Subcutaneous abdominal adipose tissue (tissue), 5 donors: ENCODE measurements around the gene MDGA2.

ENCODE experiments used
- H3K27ac ChIP-seq: one replicate; pipeline ENCODE4 v1.7.0; 2013; ENCODE audit warnings: low read depth, mild to moderate bottlenecking, inconsistent platforms, low read length, moderate library complexity
- H3K27me3 ChIP-seq, 5 donors: one replicate each; pipeline ENCODE4 v1.7.0; 2013; ENCODE audit warnings: low read length in 5 of 5, inconsistent platforms in 1 of 5; ENCODE audit not compliant: control insufficient read depth in 5 of 5, insufficient read depth in 4 of 5
- H3K36me3 ChIP-seq, 5 donors: one replicate each; pipeline ENCODE4 v1.7.0; 2013; ENCODE audit warnings: low read length in 5 of 5; ENCODE audit not compliant: control insufficient read depth in 5 of 5, insufficient read depth in 5 of 5
- H3K4me1 ChIP-seq, 5 donors: one replicate each; pipeline ENCODE4 v1.7.0; 2013; ENCODE audit warnings: low read length in 5 of 5, mild to moderate bottlenecking in 3 of 5, moderate library complexity in 1 of 5; ENCODE audit not compliant: control insufficient read depth in 5 of 5, insufficient read depth in 5 of 5
- H3K4me3 ChIP-seq, 5 donors: one replicate each; pipeline ENCODE4 v1.7.0; 2013; ENCODE audit warnings: low read length in 5 of 5, low read depth in 1 of 5
- H3K9ac ChIP-seq, 5 donors: one replicate each; pipeline ENCODE4 v1.7.0; 2013; ENCODE audit warnings: low read length in 5 of 5, mild to moderate bottlenecking in 4 of 5, moderate library complexity in 3 of 5
- H3K9me3 ChIP-seq, 5 donors: one replicate each; pipeline ENCODE4 v1.7.0; 2013; ENCODE audit warnings: low read length in 5 of 5; ENCODE audit not compliant: control insufficient read depth in 5 of 5
- donor health status: healthy.
- donor health status: healthy.
- donor health status: healthy.
- donor health status: healthy.
- donor health status: healthy.

The MDGA2 gene

GRCh38 chr14:47509957-47510356 lies 165.4 kb downstream of the MDGA2 start:
- Histone ChIP-seq H3K36me3 (no peaks in the 10 kb centered on the region), H3K4me1 (no peaks in the 10 kb centered on the region), H3K9ac (no peak overlapping the region), H3K27me3 (no peaks in the 10 kb centered on the region), H3K4me3 (no peak overlapping the region), H3K27ac (no peak overlapping the region), H3K9me3 (no peaks in the 10 kb centered on the region)

GRCh38 chr14:47507861-47508260 lies 167.5 kb downstream of the MDGA2 start:
- H3K27ac ChIP-seq, result no peak overlapping the region
- H3K36me3 ChIP-seq, result no peaks in the 10 kb centered on the region
- H3K9ac ChIP-seq, result no peak overlapping the region
- no peaks in the 10 kb centered on the region for H3K27me3 ChIP-seq
- H3K4me3 ChIP-seq, result no peak overlapping the region
- H3K4me1 ChIP-seq, result no peaks in the 10 kb centered on the region
- H3K9me3 ChIP-seq, result no peaks in the 10 kb centered on the region

- Histone ChIP-seq H3K4me1 (no peaks in the 10 kb centered on the region), H3K27me3 (no peaks in the 10 kb centered on the region), H3K36me3 (no peaks in the 10 kb centered on the region), H3K9ac (no peak overlapping the region), H3K9me3 (no peaks in the 10 kb centered on the region), H3K27ac (no peak overlapping the region), H3K4me3 (no peak overlapping the region)
Measured at GRCh38 chr14:47500369-47500768, 175.0 kb downstream of the MDGA2 start.

- Histone ChIP-seq H3K27ac (no peak overlapping the region), H3K4me3 (no peak overlapping the region), H3K4me1 (no peaks in the 10 kb centered on the region), H3K27me3 (no peaks in the 10 kb centered on the region), H3K36me3 (no peaks in the 10 kb centered on the region), H3K9ac (no peak overlapping the region), H3K9me3 (peaks cover 0 to 3% (median 0%) of the 10 kb centered on the region in 5 donors)
Measured at GRCh38 chr14:47490766-47491165, 184.6 kb downstream of the MDGA2 start.

GRCh38 chr14:47490353-47490752 lies 185.1 kb downstream of the MDGA2 start:
- no peaks in the 10 kb centered on the region for H3K27me3 ChIP-seq
- H3K36me3 ChIP-seq, result no peaks in the 10 kb centered on the region
- no peak overlapping the region for H3K4me3 ChIP-seq
- no peak overlapping the region for H3K9ac ChIP-seq
- peaks cover 0 to 3% (median 0%) of the 10 kb centered on the region in 5 donors for H3K9me3 ChIP-seq
- no peak overlapping the region for H3K27ac ChIP-seq
- no peaks in the 10 kb centered on the region for H3K4me1 ChIP-seq

GRCh38 chr14:47485421-47485820 lies 190.0 kb downstream of the MDGA2 start:
- Histone ChIP-seq H3K9me3 (peaks cover 0 to 3% (median 0%) of the 10 kb centered on the region in 5 donors), H3K4me1 (no peaks in the 10 kb centered on the region), H3K9ac (no peak overlapping the region), H3K27ac (no peak overlapping the region), H3K36me3 (no peaks in the 10 kb centered on the region), H3K4me3 (no peak overlapping the region), H3K27me3 (no peaks in the 10 kb centered on the region)

GRCh38 chr14:47483449-47483848 lies 192.0 kb downstream of the MDGA2 start:
- no peak overlapping the region for H3K4me3 ChIP-seq
- no peak overlapping the region for H3K27ac ChIP-seq
- H3K27me3 ChIP-seq, result no peaks in the 10 kb centered on the region
- peaks cover 0 to 3% (median 0%) of the 10 kb centered on the region in 5 donors for H3K9me3 ChIP-seq
- H3K9ac ChIP-seq, result no peak overlapping the region
- H3K4me1 ChIP-seq, result no peaks in the 10 kb centered on the region
- no peaks in the 10 kb centered on the region for H3K36me3 ChIP-seq

- Histone ChIP-seq H3K27ac (no peak overlapping the region), H3K36me3 (no peaks in the 10 kb centered on the region)
Measured at GRCh38 chr14:47471075-47471474, 204.3 kb downstream of the MDGA2 start.

GRCh38 chr14:47466916-47467315 lies 208.5 kb downstream of the MDGA2 start:
- Histone ChIP-seq H3K4me1 (no peaks in the 10 kb centered on the region), H3K27me3 (no peaks in the 10 kb centered on the region), H3K4me3 (no peak overlapping the region), H3K9ac (no peak overlapping the region), H3K9me3 (no peaks in the 10 kb centered on the region), H3K36me3 (no peaks in the 10 kb centered on the region), H3K27ac (no peak overlapping the region)

More at GRCh38 chr14:47471075-47471474, 204.3 kb downstream of the MDGA2 start:
- Histone ChIP-seq H3K9ac (no peak overlapping the region), H3K9me3 (no peaks in the 10 kb centered on the region), H3K4me3 (no peak overlapping the region), H3K27me3 (no peaks in the 10 kb centered on the region), H3K4me1 (no peaks in the 10 kb centered on the region)

GRCh38 chr14:47454025-47454424 lies 221.4 kb downstream of the MDGA2 start:
- no peak overlapping the region for H3K9ac ChIP-seq
- no peaks in the 10 kb centered on the region for H3K4me1 ChIP-seq
- H3K36me3 ChIP-seq, result no peaks in the 10 kb centered on the region
- H3K27me3 ChIP-seq, result no peaks in the 10 kb centered on the region
- H3K9me3 ChIP-seq, result no peaks in the 10 kb centered on the region
- no peak overlapping the region for H3K27ac ChIP-seq
- H3K4me3 ChIP-seq, result no peak overlapping the region

GRCh38 chr14:47447076-47447475 lies 228.3 kb downstream of the MDGA2 start:
- Histone ChIP-seq H3K27ac (no peak overlapping the region), H3K9ac (no peak overlapping the region), H3K4me3 (no peak overlapping the region), H3K9me3 (no peaks in the 10 kb centered on the region), H3K4me1 (peaks cover 0 to 3% (median 0%) of the 10 kb centered on the region in 5 donors), H3K36me3 (no peaks in the 10 kb centered on the region), H3K27me3 (no peaks in the 10 kb centered on the region)
